Lung (tissue), 12 donors: ENCODE measurements around the gene SUGCT. TPM values are rescaled to one million over a fixed set of nuclear protein-coding genes. Genes with fewer than 3 reads are reported as not detected.
"Not testable (repeated sequence)": the region's sequence is repeated elsewhere in the genome, so short reads cannot be mapped to it uniquely, and the experiment has no call there.

Source experiments
- ATAC-seq: fragments of 200-7000 bp; cut with Tn5 transposase; one replicate; pipeline ENCODE4 v1.9.1; 2020; ENCODE audit warnings: moderate number of reproducible peaks; ENCODE audit not compliant: insufficient read depth, low FRiP score
- DNase-seq, 3 donors: peaks; one replicate each; pipeline ENCODE4 v3.0.0-alpha.2; 2013 to 2017
- H3K27ac ChIP-seq, 2 donors: one replicate each; pipeline ENCODE4 v1.5.1; 2013; ENCODE audit warnings: mild to moderate bottlenecking in 2 of 2, moderate library complexity in 2 of 2, control low read depth in 1 of 2, inconsistent platforms in 1 of 2, low read depth in 1 of 2, low read length in 1 of 2
- H3K27me3 ChIP-seq, 3 donors: one replicate each; pipeline ENCODE4 v1.5.1; 2013; ENCODE audit warnings: low read length in 2 of 3; ENCODE audit not compliant: control insufficient read depth in 3 of 3, insufficient read depth in 3 of 3
- H3K36me3 ChIP-seq, 4 donors: one replicate each; pipeline ENCODE4 v1.5.1; 2013; ENCODE audit warnings: low read length in 4 of 4, mild to moderate bottlenecking in 1 of 4, moderate library complexity in 1 of 4; ENCODE audit not compliant: control insufficient read depth in 4 of 4, insufficient read depth in 4 of 4
- H3K4me1 ChIP-seq, 5 donors: one replicate each; pipeline ENCODE4 v1.5.1; 2013; ENCODE audit warnings: low read length in 5 of 5, mild to moderate bottlenecking in 2 of 5, moderate library complexity in 1 of 5; ENCODE audit not compliant: control insufficient read depth in 5 of 5, insufficient read depth in 5 of 5
- H3K4me3 ChIP-seq: one replicate; pipeline ENCODE4 v1.5.1; 2013; ENCODE audit warnings: mild to moderate bottlenecking, control low read depth, moderate library complexity
- H3K9ac ChIP-seq, 2 donors: one replicate each; pipeline ENCODE4 v1.5.1; 2013; ENCODE audit warnings: low read length in 2 of 2, control low read depth in 1 of 2; ENCODE audit not compliant: insufficient read depth in 1 of 2
- H3K9me3 ChIP-seq, 4 donors: one replicate each; pipeline ENCODE4 v1.5.1; 2013; ENCODE audit warnings: low read length in 3 of 4, mild to moderate bottlenecking in 1 of 4, moderate library complexity in 1 of 4; ENCODE audit not compliant: control insufficient read depth in 4 of 4, insufficient read depth in 3 of 4
- CTCF ChIP-seq: IDR thresholded peaks from 2 replicates; pipeline ENCODE4 v1.5.1; 2012; ENCODE audit warnings: mild to moderate bottlenecking; ENCODE audit errors: control extremely low read depth, extremely low read depth
- WGBS, 2 donors: extraction: QIAGEN DNeasy Blood & Tissue Kit; methylation state at CpG; one replicate each; pipeline ENCODE4 v1.1.7; 2013; 5-methylcytosine and 5-hydroxymethylcytosine counted together
- polyA plus RNA-seq, 2 donors: library from polyadenylated mRNA; stranded (reverse); fragments of 200-250 nt; gene quantifications; one replicate each; pipeline ENCODE4 v1.2.1, GENCODE V29; 2013
- total RNA-seq, 2 donors: library from RNA; depleted of rRNA in 1 of 2; stranded (reverse); fragments of >200 nt in 1 of 2; gene quantifications; one replicate each; pipeline ENCODE4 v1.2.1, GENCODE V29; 2014 to 2021
- donor health status: control.
- donor health status: control.
- donor health status: Bipolar disorder and iron deficiency.
- donor health status: healthy.
- donor health status: DM: yes; HTN: yes; CAD: no.

Gene SUGCT
- total and polyA plus RNA-seq, 4 donors: 0.23 to 4.2 (median 1.8) TPM

- no peak overlapping the region for H3K27ac ChIP-seq
- TF ChIP-seq CTCF: no peak
- WGBS, 2 donors: 77 to 83% methylated on average over 8 of the region's 8 CpGs
- H3K4me1 ChIP-seq: no peaks in the 10 kb centered on the region
- H3K4me3 ChIP-seq: no peak overlapping the region
- no peaks in the 10 kb centered on the region for H3K27me3 ChIP-seq
- ATAC-seq: no peak
- H3K9ac ChIP-seq: no peak overlapping the region
- no peak for DNase-seq
- no peaks in the 10 kb centered on the region for H3K9me3 ChIP-seq
- H3K36me3 ChIP-seq: no peaks in the 10 kb centered on the region
Measured at GRCh38 chr7:40248681-40249080, 113.9 kb downstream of the SUGCT start.

GRCh38 chr7:40253444-40253843 is 118.6 kb downstream of the SUGCT start:
- not testable (repeated sequence) for H3K27me3 ChIP-seq, H3K4me1 ChIP-seq, H3K27ac ChIP-seq, ATAC-seq, H3K9me3 ChIP-seq, DNase-seq, H3K36me3 ChIP-seq, H3K9ac ChIP-seq, H3K4me3 ChIP-seq
- 91 to 92% methylated on average over 11 of the region's 11 CpGs for WGBS, 2 donors

GRCh38 chr7:40263752-40264390 is 129.1 kb downstream of the SUGCT start:
- no peaks in the 10 kb centered on the region for H3K27me3 ChIP-seq
- DNase-seq (no peak), ATAC-seq (no peak)
- H3K36me3 ChIP-seq: no peaks in the 10 kb centered on the region
- TF ChIP-seq CTCF: no peak
- H3K4me3 ChIP-seq: no peak overlapping the region
- H3K9me3 ChIP-seq: no peaks in the 10 kb centered on the region
- H3K27ac ChIP-seq: no peak overlapping the region
- no peak overlapping the region for H3K9ac ChIP-seq
- WGBS, 2 donors: 26 to 41% methylated on average over 3 of the region's 3 CpGs
- H3K4me1 ChIP-seq: peaks cover 0 to 2% (median 0%) of the 10 kb centered on the region in 5 donors

GRCh38 chr7:40267583-40267982 is 132.8 kb downstream of the SUGCT start:
- no peak for ATAC-seq
- WGBS, 2 donors: 48 to 59% methylated on average over 1 of the region's 1 CpG
- no peak for TF ChIP-seq CTCF

GRCh38 chr7:40268810-40269209 is 134.0 kb downstream of the SUGCT start:
- not testable (repeated sequence) for H3K4me1 ChIP-seq, H3K27me3 ChIP-seq, H3K4me3 ChIP-seq, H3K36me3 ChIP-seq, H3K9ac ChIP-seq, H3K27ac ChIP-seq, H3K9me3 ChIP-seq
- ATAC-seq: peak; percentile 47
- WGBS, 2 donors: 58 to 71% methylated on average over 5 of the region's 5 CpGs
- DNase-seq: peak in 2 of 3 donors; percentile 3 to 11

More at GRCh38 chr7:40267583-40267982, 132.8 kb downstream of the SUGCT start:
- Histone ChIP-seq H3K27me3 (no peaks in the 10 kb centered on the region), H3K4me3 (no peak overlapping the region), H3K4me1 (peaks cover 0 to 3% (median 0%) of the 10 kb centered on the region in 5 donors), H3K36me3 (no peaks in the 10 kb centered on the region), H3K9ac (no peak overlapping the region), H3K27ac (no peak overlapping the region), H3K9me3 (no peaks in the 10 kb centered on the region)
- DNase-seq: no peak
